Fibroblast of pulmonary artery (primary cell): ENCODE measurements around the gene TRIL.
A peak's percentile ranks its signal among the peaks of the same experiment; 100 is the strongest.

Source experiments
- DNase-seq: peaks from one replicate; pipeline ENCODE4 v3.0.0-alpha.2; 2010; ENCODE audit warnings: low read depth
- H3K4me3 ChIP-seq: replicated peaks from 2 replicates; pipeline ENCODE4 v1.5.1; 2011; ENCODE audit warnings: low read depth, mild to moderate bottlenecking, control low read depth, low read length, moderate library complexity
- TF ChIP-seq, protein P1 (sequence below): IDR thresholded peaks from 2 replicates; pipeline ENCODE4 v1.5.1; 2011; ENCODE audit warnings: mild to moderate bottlenecking, control low read depth, low read length, inconsistent platforms; ENCODE audit errors: missing control alignments

The TRIL gene

DNA sequence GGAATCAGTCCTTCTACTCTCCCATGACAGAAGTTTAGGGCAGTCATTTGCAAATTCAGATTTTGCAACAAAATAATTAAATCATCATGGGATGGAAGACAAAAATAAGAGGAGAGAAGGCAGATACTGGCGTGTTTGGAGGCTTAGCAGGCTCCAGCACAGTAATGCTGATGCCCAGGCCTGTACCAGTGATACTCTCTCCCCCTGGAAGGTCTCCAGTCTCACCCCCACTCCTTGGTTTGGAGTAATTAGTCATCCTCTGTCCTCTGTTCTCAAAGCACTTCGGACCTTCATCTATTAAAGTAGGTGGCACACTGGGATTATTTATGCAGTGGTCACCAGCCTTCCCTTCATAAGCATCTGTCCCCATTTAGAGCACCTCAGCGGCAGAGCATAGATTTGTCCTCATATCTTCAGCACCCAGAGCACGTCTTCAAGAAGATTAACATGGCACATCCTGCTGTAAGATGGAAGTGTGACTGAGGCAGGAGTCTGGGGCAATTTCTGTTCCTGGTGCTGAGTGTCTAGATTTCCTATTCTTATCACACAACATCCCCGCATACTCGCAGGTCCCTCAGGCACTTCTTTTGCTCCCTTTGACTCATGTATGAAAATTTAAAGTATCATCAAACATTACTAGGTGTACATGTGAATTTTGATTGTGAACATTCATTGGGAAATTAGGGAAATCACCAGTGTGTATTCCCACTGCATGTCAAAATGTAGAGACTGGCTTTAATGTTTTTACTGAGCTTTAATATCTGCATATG is 31.3 kb upstream of the TRIL start:
- DNase-seq = no peak
- TF ChIP-seq, protein P1, sequence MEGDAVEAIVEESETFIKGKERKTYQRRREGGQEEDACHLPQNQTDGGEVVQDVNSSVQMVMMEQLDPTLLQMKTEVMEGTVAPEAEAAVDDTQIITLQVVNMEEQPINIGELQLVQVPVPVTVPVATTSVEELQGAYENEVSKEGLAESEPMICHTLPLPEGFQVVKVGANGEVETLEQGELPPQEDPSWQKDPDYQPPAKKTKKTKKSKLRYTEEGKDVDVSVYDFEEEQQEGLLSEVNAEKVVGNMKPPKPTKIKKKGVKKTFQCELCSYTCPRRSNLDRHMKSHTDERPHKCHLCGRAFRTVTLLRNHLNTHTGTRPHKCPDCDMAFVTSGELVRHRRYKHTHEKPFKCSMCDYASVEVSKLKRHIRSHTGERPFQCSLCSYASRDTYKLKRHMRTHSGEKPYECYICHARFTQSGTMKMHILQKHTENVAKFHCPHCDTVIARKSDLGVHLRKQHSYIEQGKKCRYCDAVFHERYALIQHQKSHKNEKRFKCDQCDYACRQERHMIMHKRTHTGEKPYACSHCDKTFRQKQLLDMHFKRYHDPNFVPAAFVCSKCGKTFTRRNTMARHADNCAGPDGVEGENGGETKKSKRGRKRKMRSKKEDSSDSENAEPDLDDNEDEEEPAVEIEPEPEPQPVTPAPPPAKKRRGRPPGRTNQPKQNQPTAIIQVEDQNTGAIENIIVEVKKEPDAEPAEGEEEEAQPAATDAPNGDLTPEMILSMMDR = no peak
- no peak overlapping the region for H3K4me3 ChIP-seq

DNA sequence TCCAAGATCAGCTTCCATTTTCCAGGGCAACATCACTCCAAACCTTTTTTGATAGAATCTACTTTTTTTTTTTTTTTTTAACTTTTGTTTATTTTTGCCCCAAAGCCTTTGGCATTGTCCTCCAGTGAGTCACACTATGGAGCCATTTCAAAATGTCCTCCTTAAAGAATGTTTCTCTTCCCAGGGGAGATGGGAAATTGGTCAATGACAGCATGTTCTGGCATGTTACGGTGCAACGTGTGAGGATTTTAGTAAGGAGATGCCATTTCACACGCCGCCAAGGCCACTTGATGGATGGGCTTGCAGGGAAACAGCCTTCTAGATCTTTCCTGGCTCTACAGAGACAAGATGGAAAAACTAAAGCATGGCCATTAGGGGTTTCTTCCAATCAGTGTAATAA is 30.7 kb upstream of the TRIL start:
- no peak overlapping the region for H3K4me3 ChIP-seq
- peak; percentile 94 for DNase-seq
- TF ChIP-seq, protein P1 = no peak

DNA sequence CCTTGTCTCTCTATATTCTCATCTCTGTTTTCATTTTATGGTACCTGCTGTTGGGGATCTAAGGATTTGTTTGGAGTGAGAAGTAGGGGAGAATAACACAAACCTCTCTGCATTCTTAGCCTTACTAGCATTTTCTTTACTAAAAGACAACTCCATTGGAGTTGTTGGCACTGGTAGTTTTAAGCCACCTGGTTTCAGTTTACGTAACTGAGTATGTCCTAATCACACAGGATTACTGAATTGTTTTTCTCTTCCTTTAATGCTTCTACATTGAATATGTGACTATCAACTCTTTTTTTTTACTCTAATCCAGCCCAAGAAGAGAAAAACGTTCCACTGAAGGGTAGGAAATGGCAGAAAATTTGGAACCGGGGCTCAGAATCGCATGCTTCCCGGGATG is 30.0 kb upstream of the TRIL start:
- TF ChIP-seq, protein P1 = no peak
- H3K4me3 ChIP-seq = no peak overlapping the region
- DNase-seq = no peak

DNA sequence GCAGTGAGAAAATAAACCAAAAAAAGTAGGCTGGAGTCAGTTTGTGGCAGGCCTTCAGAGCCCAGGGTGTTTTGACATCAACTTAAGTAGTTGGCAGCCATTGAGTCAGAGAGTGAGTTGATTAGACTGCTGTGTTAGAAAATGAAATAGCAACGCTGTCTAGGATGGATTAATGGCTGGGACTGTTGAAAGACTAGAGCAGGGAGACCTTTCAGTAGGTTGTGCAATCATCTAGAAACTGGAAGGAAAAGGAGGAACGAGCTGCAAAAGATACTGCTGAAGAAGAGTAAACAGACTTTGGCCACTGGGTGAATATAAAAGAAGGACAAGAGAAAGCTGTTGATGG is 28.6 kb upstream of the TRIL start:
- TF ChIP-seq, protein P1 = no peak
- H3K4me3 ChIP-seq = no peak overlapping the region
- DNase-seq = peak; percentile 88

DNA sequence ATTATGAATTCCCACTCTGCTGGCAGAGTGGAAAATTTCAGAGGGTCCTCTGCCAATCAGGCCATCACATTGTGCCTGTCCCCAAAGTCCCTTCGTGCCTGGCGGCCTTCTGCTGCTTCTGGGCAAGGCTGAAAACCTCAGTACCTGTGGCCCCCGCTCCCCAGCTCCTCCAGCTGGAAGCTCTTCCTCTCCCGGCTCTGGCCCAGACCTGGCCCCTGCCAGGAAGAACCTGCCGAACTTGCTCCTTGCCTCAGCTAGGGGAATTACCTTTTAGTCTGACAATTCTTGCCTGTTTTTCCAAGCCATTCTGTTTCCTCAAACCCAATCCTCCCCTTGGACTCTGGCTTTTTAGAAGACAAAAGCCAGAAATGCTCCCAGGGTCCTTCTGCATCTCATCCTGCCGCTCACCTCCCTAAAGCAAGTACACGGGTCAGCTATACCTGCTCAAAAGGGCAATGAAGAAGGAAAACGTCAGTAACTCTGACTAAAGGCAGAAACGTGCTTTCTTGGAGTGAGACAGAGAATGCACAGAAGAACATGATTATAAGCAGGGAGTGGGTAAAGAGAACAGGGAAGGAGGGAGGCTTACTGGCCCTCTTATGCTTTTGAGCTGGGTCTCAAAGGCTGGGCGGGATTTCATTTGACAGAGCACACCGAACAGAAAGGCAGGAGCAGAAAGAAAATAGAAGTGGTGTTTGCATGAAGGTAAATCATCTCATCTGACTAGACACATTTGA is 28.1 kb upstream of the TRIL start:
- no peak for DNase-seq
- H3K4me3 ChIP-seq = no peak overlapping the region
- TF ChIP-seq, protein P1 = no peak

DNA sequence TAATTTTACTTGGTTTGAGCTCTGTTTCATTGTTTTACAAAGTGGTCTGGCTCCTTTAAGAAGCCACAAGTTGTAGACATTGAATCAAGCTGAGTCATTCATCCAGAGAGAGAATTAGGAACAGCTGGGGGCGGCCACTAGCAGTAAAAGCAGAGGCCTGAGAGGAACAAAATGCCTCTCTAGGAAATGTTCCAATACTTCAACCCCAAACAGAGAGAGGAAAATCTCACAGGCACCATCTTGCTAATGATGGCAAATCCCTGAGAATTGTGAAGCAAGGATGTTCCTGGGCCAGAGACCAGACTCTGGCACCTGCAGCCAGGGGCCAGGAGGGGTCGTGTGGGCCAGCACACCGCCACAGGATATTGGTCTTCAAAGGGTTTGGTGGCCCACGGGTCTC is 26.5 kb upstream of the TRIL start:
- peak; percentile 86 for DNase-seq
- no peak overlapping the region for H3K4me3 ChIP-seq
- TF ChIP-seq, protein P1 = no peak
